ENCODE data around the gene KCNK17.

The KCNK17 gene

GRCh38 chr6:39276379-39276995 lies 37.7 kb downstream of the KCNK17 start:
- H3K36me3 Mint-ChIP-seq (ENCODE audit: low read depth): no peaks in the 10 kb centered on the region
- peaks cover 14% of the 10 kb centered on the region for H3K4me1 Mint-ChIP-seq
- H3K4me3 Mint-ChIP-seq: no peak overlapping the region
- no peak overlapping the region for H3K27ac Mint-ChIP-seq
- H3K27me3 Mint-ChIP-seq (ENCODE audit: low read depth, poor library complexity): peaks cover 37% of the 10 kb centered on the region
- H3K9me3 Mint-ChIP-seq: no peaks in the 10 kb centered on the region
- DNase-seq: no peak
- TF ChIP-seq CTCF (IDR thresholded peaks at IDR 0.05): no peak

GRCh38 chr6:39274903-39275302 lies 39.3 kb downstream of the KCNK17 start:
- Mint-ChIP-seq H3K36me3 (ENCODE audit: low read depth) (no peaks in the 10 kb centered on the region), H3K4me3 (no peak overlapping the region), H3K27ac (no peak overlapping the region), H3K9me3 (no peaks in the 10 kb centered on the region), H3K27me3 (ENCODE audit: low read depth, poor library complexity) (peaks cover 30% of the 10 kb centered on the region), H3K4me1 (peaks cover 11% of the 10 kb centered on the region)
- TF ChIP-seq CTCF (IDR thresholded peaks at IDR 0.05): no peak
- DNase-seq: no peak

GRCh38 chr6:39274471-39274870 lies 39.7 kb downstream of the KCNK17 start:
- Mint-ChIP-seq H3K9me3 (no peaks in the 10 kb centered on the region), H3K27ac (no peak overlapping the region), H3K27me3 (ENCODE audit: low read depth, poor library complexity) (peaks cover 28% of the 10 kb centered on the region), H3K36me3 (ENCODE audit: low read depth) (no peaks in the 10 kb centered on the region), H3K4me3 (no peak overlapping the region), H3K4me1 (peaks cover 10% of the 10 kb centered on the region)
- DNase-seq: no peak
- no peak for TF ChIP-seq CTCF (IDR thresholded peaks at IDR 0.05)

- no peaks in the 10 kb centered on the region for H3K9me3 Mint-ChIP-seq
- no peaks in the 10 kb centered on the region for H3K36me3 Mint-ChIP-seq (ENCODE audit: low read depth)
- H3K4me3 Mint-ChIP-seq: no peak overlapping the region
- H3K27ac Mint-ChIP-seq: no peak overlapping the region
- TF ChIP-seq CTCF (IDR thresholded peaks at IDR 0.05): no peak
- DNase-seq: no peak
- H3K27me3 Mint-ChIP-seq (ENCODE audit: low read depth, poor library complexity): peaks cover 22% of the 10 kb centered on the region
- peaks cover 10% of the 10 kb centered on the region for H3K4me1 Mint-ChIP-seq
Observed at GRCh38 chr6:39273406-39273821, 40.8 kb downstream of the KCNK17 start.

GRCh38 chr6:39269961-39270360 lies 44.3 kb downstream of the KCNK17 start:
- Mint-ChIP-seq H3K4me1 (peaks cover 14% of the 10 kb centered on the region), H3K4me3 (no peak overlapping the region), H3K27ac (no peak overlapping the region), H3K36me3 (ENCODE audit: low read depth) (no peaks in the 10 kb centered on the region), H3K9me3 (no peaks in the 10 kb centered on the region), H3K27me3 (ENCODE audit: low read depth, poor library complexity) (peaks cover 9% of the 10 kb centered on the region)
- no peak for DNase-seq
- TF ChIP-seq CTCF (IDR thresholded peaks at IDR 0.05): no peak

- no peak for DNase-seq
- H3K4me3 Mint-ChIP-seq: no peak overlapping the region
- H3K4me1 Mint-ChIP-seq: peaks cover 12% of the 10 kb centered on the region
- TF ChIP-seq CTCF (IDR thresholded peaks at IDR 0.05): no peak
- H3K27me3 Mint-ChIP-seq (ENCODE audit: low read depth, poor library complexity): peaks cover 3% of the 10 kb centered on the region
- H3K9me3 Mint-ChIP-seq: peaks cover 3% of the 10 kb centered on the region
- no peaks in the 10 kb centered on the region for H3K36me3 Mint-ChIP-seq (ENCODE audit: low read depth)
- no peak overlapping the region for H3K27ac Mint-ChIP-seq
Observed at GRCh38 chr6:39268721-39269120, 45.5 kb downstream of the KCNK17 start.
